HG03520 (cell line): ENCODE data around the gene KEAP1.
"Not testable (repeated sequence)": the region's sequence is repeated elsewhere in the genome, so short reads cannot be mapped to it uniquely, and the experiment has no call there.

Experiments used
- ATAC-seq: cut with Tn5 transposase; IDR thresholded peaks from one replicate; pipeline ENCODE4 v1.9.1; 2021; ENCODE audit warnings: mild to moderate bottlenecking, moderate library complexity; ENCODE audit not compliant: unreplicated experiment

KEAP1 gene

DNA sequence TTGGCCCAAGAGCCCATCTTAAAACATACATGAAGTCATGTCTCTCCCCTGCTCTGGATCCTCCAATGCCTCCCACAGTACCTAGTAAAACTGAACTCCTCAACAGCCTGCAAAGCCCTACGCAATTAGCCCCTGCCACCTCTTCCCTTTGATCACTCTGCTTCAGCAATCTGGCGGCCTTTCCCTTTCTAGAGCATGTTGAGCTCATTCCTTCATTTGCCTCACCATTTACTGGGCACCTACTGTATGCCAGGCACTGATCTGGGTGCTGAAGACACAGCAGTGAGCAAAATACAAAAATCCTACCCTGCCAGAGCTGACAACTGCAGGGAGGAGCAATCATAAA, 2.9 kb downstream of the KEAP1 start:
- no peak for ATAC-seq

DNA sequence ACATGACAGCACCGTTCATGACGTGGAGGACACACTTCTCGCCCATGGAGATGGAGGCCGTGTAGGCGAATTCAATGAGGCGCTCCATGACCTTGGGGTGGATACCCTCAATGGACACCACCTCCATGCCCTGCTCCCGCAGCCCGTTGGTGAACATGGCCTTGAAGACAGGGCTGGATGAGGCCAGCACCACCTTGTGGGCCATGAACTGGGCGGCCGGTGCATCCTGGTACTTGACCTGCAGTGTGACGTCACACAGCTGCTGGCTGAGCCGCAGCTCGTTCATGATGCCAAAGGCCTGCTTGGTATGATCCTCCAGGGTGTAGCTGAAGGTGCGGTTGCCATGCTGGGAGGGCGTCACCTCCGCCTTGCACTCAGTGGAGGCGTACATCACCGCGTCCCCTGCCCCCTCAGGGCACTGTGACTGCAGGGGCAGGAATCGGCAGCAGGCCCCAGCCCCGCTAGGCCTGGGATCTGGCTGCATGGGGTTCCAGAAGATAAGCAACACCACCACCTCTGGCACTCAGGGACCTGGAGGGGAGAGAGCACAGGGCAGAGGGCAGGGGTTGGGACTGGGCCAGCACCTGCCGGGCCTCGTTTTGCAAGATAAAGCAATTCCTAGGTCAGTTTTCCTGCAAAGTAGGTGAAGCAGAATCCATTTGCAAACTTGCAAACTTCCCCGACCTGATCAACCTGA, 3.5 kb downstream of the KEAP1 start:
- ATAC-seq = no peak

GRCh38 chr19:10497371-10497770, 5.8 kb downstream of the KEAP1 start:
- no peak for ATAC-seq

DNA sequence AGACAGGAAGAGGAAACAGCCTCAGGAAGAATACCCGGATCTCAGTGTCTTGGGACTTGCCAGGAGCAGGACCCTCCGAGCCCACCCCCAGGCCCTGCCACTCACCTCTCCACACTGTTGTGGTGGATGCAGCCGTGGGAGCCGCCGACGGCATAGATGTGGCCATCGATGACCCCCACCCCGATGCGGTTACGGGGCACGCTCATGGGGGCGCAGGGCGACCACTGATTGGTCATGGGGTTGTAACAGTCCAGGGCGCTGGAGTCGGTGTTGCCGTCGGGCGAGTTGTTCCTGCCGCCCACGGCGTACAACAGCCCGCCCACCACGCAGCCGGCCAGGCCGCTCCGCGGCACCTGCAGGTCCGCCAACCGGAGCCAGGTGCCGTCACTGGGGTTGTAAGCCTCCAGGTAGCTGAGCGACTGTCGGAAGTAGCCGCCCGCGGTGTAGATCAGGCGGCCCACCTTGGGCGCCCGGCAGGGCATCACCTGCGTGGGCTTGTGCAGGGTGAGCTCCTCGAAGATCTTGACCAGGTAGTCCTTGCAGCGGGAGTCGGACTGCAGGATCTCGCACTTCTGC, 11.6 kb downstream of the KEAP1 start:
- ATAC-seq = no peak

DNA sequence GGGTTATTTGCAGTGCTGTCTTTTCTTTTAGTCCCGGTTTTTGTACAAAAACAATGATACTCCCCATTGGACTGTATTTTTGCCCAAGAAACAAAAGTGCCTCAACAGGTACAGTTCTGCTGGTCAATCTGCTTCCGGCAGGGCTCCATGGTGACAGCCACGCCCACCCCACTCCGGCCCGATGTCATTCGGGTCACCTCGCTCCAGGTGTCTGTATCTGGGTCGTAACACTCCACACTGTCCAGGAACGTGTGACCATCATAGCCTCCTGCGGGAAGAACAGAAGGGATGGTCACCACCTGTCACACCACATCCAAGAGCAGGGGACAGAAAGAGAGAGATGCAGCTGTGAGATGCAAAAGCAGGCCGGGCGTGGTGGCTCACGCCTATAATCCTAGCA, 16.6 kb downstream of the KEAP1 start:
- no peak for ATAC-seq

DNA sequence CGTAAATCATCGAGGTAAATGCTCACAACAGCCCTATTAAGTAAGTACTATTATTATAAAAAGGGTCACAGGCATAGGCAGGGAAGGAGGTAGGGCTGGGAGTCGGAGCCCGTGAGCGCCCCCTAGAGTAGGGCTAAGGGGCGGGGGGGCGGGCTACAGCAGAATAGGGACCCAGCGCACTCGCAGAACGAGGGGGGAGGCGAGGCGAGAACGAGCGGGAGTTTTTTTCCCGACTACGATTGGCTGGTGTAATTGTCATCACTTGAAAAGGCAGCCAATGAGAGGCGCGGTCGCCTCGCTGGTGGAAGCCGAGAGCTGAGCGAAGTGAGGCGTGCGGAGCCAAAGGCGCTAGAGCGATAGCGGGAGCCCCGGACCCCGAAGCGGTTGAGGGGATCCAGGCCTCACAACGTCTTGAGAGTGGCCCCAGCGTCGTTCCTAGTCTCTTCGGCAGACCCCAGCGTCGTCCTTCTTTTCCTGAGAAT, 24.2 kb downstream of the KEAP1 start:
- ATAC-seq = no peak

GRCh38 chr19:10478476-10478875, 24.7 kb downstream of the KEAP1 start:
- ATAC-seq = no peak

DNA sequence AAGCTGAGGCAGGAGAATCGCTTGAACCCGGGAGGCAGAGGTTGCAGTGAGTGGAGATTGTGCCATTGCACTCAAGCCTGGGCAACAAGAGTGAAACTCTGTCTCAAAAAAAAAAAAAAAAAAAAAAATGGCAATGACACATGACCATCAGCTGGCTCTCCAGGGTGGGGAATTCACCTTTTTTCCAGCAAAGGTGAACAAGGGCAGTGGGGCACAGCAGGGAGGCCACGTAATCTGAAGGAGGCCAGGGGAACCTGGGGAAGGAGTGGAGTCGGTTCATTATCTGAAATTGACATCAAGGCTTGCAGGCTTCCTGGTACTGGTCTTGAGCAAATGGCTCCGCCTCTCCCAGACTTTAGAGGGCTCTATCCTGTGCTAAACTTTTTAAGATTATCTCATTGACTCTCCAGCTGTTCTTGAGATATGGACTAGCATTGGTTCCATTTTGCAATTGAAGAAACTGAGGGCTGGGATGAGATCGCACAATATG, 28.1 kb downstream of the KEAP1 start:
- ATAC-seq = no peak

DNA sequence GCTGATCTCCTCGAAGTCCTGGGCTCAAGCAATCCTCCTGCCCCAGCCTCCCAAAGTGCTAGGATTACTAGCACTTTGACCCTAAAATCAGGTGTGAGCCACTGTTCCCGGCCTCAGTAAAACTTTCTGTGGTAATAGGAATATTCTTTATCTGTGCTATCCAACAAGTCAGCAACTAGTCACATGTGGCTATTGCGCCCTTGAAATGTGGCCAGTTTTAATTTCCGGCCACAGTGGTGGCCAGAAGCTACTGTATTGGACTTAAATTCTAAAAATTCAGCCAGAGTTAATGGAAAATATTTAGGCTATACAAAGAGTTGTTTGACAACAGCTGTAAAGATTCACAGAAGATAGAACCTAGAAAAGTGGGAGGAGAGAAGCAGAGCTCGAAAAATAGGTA, 30.0 kb downstream of the KEAP1 start:
- ATAC-seq = no peak

GRCh38 chr19:10471909-10472308, 31.2 kb downstream of the KEAP1 start:
- no peak for ATAC-seq

DNA sequence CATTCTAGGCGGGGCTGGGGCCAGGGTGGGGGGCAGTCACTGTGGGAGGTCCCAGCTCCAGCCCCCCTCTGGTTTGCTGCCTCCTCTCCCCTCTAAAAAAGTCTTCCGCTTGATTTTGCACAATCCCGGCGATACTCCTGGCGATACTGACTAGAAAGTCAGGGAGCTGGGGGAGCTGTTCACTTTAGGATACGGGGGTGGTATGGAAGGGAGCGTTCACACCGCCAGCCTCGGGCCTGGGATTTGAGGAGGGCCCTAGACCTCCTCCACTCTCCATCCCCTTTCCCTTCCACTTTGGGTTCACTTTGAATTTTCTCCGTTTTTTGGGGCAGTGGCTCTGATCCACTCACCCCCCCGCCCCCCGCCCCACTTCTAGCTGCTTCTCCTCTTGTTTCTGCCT, 35.0 kb downstream of the KEAP1 start:
- no peak for ATAC-seq

DNA sequence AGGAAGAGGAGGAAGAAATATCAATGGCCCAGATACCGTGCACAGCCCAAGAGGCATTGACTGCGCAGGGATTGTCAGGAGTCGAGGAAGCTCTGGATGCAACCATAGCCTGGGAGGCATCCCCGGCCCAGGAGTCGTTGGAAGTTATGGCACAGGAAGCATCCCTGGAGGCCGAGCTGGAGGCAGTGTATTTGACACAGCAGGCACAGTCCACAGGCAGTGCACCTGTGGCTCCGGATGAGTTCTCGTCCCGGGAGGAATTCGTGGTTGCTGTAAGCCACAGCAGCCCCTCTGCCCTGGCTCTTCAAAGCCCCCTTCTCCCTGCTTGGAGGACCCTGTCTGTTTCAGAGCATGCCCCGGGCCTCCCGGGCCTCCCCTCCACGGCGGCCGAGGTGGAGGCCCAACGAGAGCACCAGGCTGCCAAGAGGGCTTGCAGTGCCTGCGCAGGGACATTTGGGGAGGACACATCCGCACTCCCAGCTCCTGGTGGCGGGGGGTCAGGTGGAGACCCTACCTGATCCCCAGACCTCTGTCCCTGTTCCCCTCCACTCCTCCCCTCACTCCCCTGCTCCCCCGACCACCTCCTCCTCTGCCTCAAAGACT, 36.0 kb downstream of the KEAP1 start:
- ATAC-seq = no peak

DNA sequence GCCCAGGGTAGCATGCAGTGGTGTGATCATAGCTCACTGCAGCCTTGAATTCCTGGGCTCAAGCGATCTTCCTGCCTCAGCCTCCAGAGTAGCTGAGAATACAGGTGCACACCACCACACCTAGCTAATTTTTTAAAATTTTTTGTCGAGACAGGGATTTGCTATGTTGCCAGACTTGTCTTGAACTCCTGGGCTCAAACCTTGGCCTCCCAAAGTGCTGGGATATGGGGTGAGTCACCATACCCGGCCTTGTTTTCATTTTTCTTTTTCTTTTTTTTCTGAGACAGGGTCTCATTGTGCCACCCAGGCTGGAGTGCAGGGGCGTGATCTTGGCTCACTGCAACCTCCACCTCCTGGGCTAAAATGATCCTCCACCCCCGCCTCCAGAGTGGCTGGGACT, 38.7 kb downstream of the KEAP1 start:
- no peak for ATAC-seq

DNA sequence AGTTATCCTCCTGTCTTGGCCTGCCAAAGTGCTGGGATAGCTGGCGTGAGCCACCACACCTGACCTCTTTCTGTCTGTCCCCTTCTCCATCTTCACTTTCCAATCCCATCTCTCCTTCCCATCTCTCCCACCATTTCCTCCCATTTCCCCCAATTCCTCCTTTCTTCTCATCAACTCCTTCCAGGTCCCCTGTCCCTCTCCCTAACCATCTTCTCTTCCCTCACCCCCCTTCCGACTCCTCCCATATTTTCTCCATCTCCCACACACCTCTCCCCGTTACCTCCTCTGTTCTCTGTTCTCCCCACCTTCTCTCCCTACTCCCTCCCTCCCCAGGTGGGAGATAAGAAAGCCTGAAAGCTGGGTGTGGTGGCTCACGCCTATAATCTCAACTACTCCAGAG, 40.6 kb downstream of the KEAP1 start:
- ATAC-seq = no peak

DNA sequence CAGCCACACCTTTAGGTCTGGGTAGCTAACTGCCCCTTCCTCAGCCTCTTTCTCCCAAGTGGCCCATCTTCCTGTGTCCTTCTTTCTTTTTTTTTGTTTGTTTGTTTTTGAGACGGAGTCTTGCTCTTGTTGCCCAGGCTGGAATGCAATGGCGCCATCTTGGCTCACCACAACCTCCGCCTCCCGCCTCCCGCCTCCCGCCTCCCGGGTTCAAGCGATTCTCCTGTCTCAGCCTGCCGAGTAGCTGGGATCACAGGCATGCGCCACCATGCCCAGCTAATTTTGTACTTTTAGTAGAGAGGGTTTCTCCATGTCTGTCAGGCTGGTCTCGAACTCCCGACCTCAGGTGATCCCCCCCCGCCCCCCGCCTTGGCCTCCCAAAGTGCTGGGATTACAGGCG, 41.1 kb downstream of the KEAP1 start:
- not testable (repeated sequence) for ATAC-seq

DNA sequence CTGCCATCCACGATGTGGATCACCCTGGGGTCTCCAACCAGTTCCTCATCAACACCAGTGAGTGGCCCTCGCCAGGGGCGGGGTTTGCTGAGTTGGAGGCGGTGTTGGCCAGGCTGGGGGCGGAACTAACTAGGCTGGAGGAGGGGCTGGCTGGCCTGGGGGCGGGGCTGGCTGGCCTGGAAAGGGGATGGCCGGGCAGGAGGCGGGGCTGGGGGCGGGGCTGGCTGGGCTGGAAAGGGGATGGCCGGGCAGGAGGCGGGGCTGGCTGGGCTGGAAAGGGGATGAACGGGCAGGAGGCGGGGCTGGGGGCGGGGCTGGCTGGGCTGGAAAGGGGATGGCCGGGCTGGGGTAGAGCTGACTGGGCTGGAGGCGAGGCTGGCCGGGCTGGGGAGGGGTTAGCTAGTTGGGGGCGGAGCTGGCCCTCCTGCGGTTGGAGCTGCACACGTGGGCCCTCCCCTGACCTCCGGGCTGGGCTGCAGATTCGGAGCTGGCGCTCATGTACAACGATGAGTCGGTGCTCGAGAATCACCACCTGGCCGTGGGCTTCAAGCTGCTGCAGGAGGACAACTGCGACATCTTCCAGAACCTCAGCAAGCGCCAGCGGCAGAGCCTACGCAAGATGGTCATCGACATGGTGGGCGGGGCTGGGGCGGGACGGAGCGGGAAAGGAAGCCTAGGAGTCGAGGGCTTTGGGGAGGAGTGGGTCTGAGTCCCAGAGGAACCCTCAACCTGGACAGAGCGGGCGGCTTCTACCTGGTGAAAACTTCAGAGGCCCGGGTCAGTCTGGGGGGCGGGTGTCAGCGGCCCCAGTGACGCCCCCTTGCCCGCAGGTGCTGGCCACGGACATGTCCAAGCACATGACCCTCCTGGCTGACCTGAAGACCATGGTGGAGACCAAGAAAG, 41.9 kb downstream of the KEAP1 start:
- peak; percentile 76 for ATAC-seq

- ATAC-seq = no peak
Observed at GRCh38 chr19:10460714-10461046, 42.5 kb downstream of the KEAP1 start.

GRCh38 chr19:10458733-10459132, 44.4 kb downstream of the KEAP1 start:
- ATAC-seq = not testable (repeated sequence)

GRCh38 chr19:10454267-10454666, 48.9 kb downstream of the KEAP1 start:
- no peak for ATAC-seq

DNA sequence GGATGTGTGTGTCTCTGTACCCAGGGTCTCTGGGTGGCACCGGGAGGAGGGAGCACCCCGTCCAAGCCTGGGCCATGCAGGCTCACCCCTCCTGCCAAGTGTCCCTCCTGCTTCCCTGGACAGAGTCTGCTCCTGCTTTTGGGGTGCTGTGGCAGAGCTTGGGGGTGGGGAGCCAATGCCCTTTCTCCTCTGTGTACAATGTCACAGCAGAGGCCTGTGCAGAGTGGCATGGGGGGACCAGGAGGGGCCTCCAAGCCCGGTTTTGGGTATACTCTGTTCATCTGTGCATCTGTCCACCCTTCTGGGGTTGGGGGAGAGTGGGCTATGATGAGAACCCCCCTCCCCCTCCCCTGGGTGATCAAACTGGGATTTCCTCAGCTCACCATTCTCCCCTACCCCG, 49.3 kb downstream of the KEAP1 start:
- no peak for ATAC-seq
